ENCODE data around the gene MAS1.

DNA sequence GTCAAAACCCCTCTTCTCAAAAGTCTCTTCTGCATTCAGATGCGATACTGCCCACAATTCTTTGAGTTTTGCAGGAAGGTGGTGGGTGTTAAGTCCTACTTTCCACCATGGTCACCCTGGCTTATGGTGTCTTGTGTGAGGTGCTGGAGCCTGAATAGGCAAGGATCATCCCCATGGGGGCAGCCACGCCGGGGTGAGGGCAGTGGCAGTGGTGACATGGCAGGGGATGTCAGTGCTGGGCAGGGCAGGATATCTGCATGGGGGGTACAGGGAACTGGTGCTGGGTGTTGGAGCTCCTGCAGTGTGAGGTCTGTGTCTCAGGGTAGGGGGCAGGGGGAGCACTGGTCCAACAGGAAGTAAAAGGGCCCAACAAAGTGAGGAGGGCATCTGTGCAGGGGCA is 2.3 kb downstream of the MAS1 start:
- no peak for TF ChIP-seq POLR2AphosphoS5 (IDR thresholded peaks at IDR 0.05; ENCODE audit: low read depth, low read length)
- TF ChIP-seq POU2F2 (IDR thresholded peaks at IDR 0.05; ENCODE audit: low read depth, low read length): no peak
- TF ChIP-seq POLR2A (IDR thresholded peaks at IDR 0.05; ENCODE audit: low read depth, low read length): no peak
- no peak for TF ChIP-seq TAF1 (IDR thresholded peaks at IDR 0.05; ENCODE audit: low read depth, low read length)
- no peak for TF ChIP-seq SPI1 (IDR thresholded peaks at IDR 0.05; ENCODE audit: low read depth, low read length)

Measured in GM12891 (cell line).